ENCODE measurements around the gene FLNB.

FLNB gene

DNA sequence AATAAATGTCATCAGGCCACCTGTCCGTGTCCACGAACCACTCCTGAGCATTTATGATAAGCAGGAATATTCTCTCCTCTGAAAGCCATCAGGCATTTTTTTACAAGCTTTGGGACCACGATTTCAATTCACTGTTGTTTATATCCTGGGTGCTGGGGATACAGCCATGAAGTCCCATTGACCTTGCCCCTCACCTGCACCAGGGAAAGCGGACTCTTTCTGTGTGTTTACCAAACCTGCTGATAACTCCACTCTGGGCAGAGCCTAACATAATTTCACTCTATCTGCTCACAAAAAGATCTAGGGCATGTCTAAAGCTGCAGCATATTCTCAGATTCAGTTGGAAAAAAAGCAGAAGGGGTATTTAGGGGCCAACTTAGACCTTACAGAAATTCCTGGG lies 197.8 kb downstream of the FLNB start:
- no peak for DNase-seq (ENCODE audit: low spot score)

DNA sequence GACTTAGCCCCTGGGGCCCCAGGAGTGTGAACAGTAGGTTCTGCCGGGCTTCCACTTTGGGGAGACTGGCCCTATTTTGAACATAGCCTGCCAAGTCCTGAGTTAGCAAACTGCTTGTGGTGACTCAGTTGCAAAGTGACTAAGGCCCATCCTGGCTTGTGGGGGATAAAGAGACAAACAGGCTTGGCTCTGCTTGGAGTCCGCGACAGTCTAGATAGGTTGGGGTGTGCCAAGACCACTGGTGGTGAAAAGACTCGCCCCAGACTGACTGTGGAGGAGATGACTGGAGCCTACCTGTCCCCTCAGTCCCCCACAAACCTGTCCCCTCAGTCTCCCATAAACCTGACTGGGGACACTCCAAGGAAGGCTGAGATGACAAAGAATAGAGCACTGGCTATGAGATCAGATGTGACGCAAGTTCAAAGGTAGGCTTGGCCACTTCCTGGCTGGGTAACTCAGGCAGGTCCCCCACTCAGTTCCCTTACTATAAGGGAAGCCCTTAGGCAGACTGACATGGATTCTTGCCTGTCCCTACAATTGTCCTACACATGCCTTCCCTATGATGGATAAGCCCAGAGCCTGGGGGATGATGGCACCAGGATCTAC lies 198.3 kb downstream of the FLNB start:
- peak; percentile 57 for DNase-seq (ENCODE audit: low spot score)

DNA sequence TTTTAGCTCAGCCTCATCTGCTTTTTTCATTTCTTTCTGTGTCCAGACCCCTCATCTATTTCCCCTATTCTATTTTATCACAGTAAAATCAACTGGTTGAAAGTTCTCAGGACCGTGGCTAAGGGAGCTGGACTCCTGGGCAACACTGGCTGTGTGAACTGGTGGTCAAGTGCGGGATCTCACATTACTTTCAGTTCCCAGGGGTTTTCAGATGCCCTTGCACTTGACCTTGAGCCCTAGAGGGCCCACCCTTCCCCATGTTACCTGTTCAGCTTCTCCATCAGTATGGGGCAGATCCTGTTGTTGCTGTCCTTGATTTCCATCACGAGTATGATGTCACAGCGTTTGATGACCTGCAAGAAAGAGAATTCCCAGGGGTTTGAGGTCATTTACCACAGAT lies 199.7 kb downstream of the FLNB start:
- no peak for DNase-seq (ENCODE audit: low spot score)

DNA sequence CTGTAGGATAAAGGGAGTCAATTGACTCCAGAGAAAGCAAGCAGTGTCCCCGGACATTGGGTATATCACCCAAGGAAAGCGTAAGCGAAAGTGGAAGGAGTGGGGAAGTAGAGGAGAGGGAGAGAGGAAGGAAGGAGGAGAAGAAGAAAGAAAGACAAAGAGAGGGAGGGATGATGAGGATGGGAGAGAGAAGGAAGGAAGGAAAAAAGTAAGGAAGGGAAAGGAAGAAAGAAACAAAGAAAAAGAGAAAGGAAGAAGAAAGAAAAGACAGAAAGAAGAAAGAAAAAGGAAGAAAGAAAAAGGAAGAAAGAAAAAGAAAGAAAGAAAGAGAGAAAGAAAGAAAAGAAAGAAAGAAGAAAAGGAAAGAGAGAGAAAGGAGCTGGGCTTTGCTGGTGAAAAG lies 201.7 kb downstream of the FLNB start:
- DNase-seq (ENCODE audit: low spot score), result no peak

DNA sequence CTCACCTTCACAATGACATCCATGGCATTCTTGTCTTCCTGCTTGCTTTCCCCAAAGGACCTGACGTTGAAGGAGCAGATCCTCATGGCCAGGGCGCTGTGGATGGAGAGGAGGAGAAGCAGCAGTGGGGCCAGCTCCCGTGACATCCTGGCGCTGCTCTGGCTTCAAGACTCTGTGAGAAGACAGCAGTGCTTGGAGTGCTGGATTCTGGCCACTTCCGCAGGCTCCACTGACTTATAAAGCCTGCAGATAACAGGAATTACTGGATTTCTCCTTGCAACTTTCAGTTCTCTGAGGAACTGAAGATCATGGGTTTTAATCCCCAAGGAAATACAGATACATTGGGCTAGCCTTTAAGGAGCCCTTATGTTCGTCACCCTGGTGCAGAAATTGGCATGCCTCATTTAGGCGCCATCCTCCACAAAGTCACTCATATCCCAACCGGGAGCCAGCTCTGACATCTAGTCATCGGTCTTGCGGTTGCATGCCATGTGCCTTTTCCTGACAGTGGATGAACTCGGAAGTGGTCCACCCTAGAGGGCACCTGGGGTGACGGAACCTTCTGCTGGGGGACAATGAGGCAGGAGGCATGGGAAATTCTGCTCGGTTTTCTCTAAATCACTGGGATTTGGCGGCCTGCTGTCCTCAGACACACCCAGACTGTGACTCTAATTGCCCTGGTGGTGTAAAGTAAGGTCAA lies 202.7 kb downstream of the FLNB start, which contains the start of gene DNASE1L3:
Gene DNASE1L3 (minus strand): TSS at position 212 of the 700 bp plus-strand sequence. CDS start 66 bp downstream, at position 146.
- DNase-seq (ENCODE audit: low spot score), result no peak

DNA sequence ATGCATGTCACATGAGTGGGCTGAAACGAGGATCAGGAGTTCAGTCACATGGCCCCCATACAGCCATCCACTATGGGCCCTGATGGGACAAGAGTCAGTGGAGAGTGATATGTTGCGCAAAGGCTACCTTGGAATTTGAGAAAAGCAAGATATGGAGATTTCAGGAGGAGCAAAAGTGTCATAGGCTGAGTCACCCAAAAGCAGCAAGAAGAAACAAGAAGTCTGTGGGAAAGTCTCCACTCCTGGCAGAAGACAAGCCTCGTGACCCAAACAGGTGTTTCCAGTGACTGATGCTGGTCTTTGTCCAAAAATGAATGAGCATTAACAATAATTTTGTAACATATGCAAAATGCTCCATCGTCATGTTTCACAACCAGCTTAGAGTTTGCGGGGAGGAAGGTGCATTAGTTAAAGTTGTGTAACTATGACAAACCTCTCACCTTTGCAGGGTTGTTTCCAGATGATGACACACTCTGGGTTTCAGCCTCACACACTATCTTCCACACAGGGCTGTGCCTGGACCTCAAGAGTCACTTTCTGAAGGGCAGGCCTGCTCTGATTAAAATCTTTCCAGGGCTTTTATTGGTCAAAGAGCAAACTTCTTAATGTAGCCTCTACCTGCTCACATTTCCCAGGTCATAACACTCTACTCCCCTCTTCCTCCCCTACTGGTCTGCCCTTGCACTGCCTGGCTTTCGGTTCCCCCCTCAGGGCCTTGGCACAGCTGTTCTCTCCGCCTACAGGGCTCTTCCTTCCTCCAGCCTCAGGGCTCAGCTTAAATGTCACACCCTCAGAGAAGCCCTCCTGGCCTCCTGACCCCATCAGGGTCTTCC lies 206.5 kb downstream of the FLNB start:
- DNase-seq (ENCODE audit: low spot score), result peak; percentile 39

DNA sequence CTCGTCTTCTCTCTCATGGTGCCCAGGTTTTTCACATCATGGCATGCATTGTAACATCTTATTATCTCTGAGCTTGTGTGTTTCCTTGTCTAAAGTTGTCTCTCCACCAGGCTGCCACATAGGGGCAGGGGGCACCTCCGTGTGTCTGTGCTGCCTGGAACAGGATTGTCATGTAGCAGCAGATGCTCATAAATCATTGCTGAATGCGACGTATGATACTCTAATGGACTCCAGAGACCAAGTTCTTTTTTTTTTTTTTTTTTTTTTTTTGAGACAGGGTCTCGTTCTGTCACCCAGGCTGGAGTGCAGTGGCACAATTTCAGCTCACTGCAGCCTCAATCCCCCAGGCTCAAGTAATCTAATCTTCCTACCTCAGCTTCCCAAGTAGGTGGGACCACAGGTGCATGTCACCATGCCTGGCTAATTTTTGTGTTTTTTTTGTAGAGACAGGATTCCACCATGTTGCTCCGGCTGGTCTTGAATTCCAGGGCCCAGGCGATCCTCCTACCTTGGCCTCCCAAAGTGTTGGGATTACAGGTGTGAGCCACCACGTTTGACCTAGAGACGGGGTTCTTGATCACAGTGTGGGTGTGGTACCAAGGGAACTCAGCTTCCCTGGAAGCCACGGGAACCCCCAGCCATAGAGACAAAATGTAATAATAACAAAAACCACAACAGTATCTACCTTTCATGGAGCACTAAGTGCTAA lies 207.2 kb downstream of the FLNB start:
- no peak for DNase-seq (ENCODE audit: low spot score)

DNA sequence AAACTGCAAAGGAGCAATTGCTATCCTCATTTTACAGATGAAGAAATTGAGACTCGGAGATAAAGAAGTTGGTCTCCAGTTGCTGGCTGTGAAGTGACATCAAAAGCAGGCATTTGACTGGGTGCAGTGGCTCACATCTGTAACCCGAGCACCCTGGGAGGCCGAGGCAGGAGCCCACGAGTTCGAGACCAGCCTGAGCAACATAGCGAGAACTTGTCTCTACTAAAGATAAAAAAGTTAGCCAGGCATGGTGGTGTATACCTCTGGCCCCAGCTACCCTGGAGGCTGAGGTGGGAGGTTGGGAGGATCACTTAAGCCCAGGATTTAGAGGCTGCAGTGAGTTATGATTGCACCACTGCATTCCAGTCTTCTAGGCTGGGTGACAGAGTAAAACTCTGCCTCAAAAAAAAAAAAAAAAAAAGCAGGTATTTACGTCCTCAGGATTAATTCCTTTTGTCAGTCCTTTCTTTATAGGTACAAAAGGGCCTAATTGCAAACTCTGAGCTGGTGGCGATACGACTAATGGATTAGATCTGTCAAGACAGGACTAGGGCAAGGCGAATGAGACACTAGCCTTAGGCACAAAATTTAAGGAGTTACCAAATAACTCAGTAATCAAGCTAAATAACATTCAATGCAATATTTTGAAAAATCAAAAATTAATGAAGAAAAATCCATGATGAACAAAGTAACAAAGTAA lies 208.4 kb downstream of the FLNB start:
- no peak for DNase-seq (ENCODE audit: low spot score)

DNA sequence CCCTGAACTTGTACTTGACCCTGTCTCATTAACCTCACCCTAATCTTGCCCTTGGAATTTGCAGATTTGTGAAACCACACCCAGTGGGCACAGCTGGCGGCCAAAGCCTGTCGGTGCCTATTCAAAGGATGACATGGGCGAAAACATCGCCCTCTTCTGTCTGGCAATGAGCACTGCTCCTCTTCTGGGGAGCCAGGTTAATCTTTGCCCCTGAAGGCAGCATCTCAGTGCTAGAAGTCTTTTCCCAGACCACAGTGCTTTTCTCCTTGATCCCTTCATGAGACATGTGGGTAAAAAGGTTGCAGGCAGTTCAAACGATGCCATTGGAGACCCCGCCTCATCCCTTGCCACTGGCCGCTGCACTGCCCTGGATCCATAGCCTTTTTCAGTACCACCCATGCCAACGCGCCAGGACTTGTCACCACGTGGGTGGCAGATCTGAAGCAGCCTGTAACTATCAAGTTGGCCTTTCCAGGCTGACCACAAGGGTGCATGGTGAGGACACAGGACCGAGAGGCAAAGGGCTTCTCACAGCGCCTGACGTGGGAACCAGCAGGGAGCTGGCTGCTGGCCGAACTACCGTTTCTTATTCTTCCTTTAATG lies 209.1 kb downstream of the FLNB start:
- peak; percentile 77 for DNase-seq (ENCODE audit: low spot score)

DNA sequence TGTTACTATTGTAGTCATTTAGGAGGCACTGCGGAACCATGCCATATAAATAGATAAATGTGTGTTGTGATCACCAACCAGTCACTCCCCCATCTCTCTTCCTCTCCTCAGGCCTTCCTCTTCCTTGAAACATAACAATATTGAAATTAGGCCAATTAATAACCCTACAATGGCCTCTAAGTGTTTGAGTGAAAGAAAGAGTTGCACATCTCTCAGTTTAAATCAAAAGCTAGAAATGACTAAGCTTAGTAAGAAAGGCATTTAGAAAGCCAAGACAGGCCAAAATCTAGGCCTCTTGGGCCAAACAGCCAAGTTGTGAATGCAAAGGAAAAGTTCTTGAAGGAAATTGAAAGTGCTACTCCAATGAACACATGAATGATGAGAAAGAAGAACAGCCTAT lies 210.7 kb downstream of the FLNB start:
- DNase-seq (ENCODE audit: low spot score), result no peak
